Body of pancreas (tissue), 4 donors: ENCODE results near the gene PBOV1. TPM values are rescaled to one million over a fixed set of nuclear protein-coding genes. Genes with fewer than 3 reads are reported as not detected.

Experiments
- ATAC-seq: fragments of 150-250 bp; one replicate; pipeline ENCODE4 v1.9.1; 2016
- DNase-seq, 4 donors: peaks; one replicate each; pipeline ENCODE4 v3.0.0-alpha.2; 2019
- H3K27ac ChIP-seq, 4 donors: fragments of 200-600 bp; sonication (generic); 1 replicate in 3 of 4; 2 replicates in 1 of 4; pipeline versions ENCODE4 v1.5.1 to v1.6.1; 2016 to 2019; ENCODE audit warnings: mild to moderate bottlenecking in 1 of 4, mixed read lengths in 1 of 4, moderate library complexity in 1 of 4
- H3K27me3 ChIP-seq, 2 donors: fragments of 200-600 bp; sonication (generic); one replicate each; pipeline ENCODE4 v1.6.0; 2016; ENCODE audit warnings: mild to moderate bottlenecking in 1 of 2
- H3K36me3 ChIP-seq, 2 donors: fragments of 200-600 bp; sonication (generic); replicated peaks in 1 of 2; 2 replicates each; pipeline ENCODE4 v1.5.1; 2016; ENCODE audit warnings: low read depth in 2 of 2; ENCODE audit not compliant: insufficient read depth in 1 of 2
- H3K4me1 ChIP-seq: fragments of 200-600 bp; sonication (generic); one replicate; pipeline ENCODE4 v1.6.0; 2016
- H3K4me3 ChIP-seq, 2 donors: fragments of 200-600 bp; sonication (generic); 1 replicate in 1 of 2; 2 replicates in 1 of 2; pipeline ENCODE4 v1.5.1; 2016 to 2019
- H3K9me3 ChIP-seq, 3 donors: fragments of 200-600 bp; sonication (generic); 1 replicate in 2 of 3; 2 replicates in 1 of 3; pipeline ENCODE4 v1.5.1; 2016
- CTCF ChIP-seq, 7 experiments: fragments of 450-650 bp in 4 of 7; fragments of 200-600 bp in 3 of 7; sonication (generic) in 3 of 7; IDR thresholded peaks; one replicate each; pipeline ENCODE4 v1.5.1; 2016 to 2019; ENCODE audit warnings: antibody characterized with exemption in 7 of 7
- POLR2A ChIP-seq, 3 donors: fragments of 450-650 bp; IDR thresholded peaks; one replicate each; pipeline ENCODE4 v1.6.1; 2016; ENCODE audit warnings: antibody characterized with exemption in 3 of 3, mild to moderate bottlenecking in 2 of 3
- WGBS, 2 donors: methylation state at CpG; one replicate each; pipeline ENCODE4 v1.1.5; 2017; 5-methylcytosine and 5-hydroxymethylcytosine counted together
- intact Hi-C: fragments of 100-400 bp; cut with DNase I; formaldehyde crosslinking; loops from one replicate; pipeline ENCODE4 v1.15.1; 2023
- total RNA-seq, 2 donors: library from RNA; depleted of rRNA; stranded (reverse); fragments of >200 nt; gene quantifications; one replicate each; pipeline ENCODE4 v1.1.0, GENCODE V29; 2016

PBOV1 gene
- total RNA-seq, 2 donors from 2014 or later: not detected

GRCh38 chr6:138182939-138183789 is 35.1 kb downstream of the PBOV1 start:
- peaks cover 0 to 2% of the 10 kb centered on the region in 2 donors for H3K36me3 ChIP-seq
- intact Hi-C loops: no loop called here
- no peak overlapping the region for H3K27ac ChIP-seq
- H3K27me3 ChIP-seq: no peaks in the 10 kb centered on the region
- H3K4me1 ChIP-seq: peaks cover 13% of the 10 kb centered on the region
- H3K9me3 ChIP-seq: no peaks in the 10 kb centered on the region
- TF ChIP-seq CTCF (IDR thresholded peaks at IDR 0.05): no peak
- no peak for TF ChIP-seq POLR2A (IDR thresholded peaks at IDR 0.05)
- DNase-seq (peak in 2 of 4 donors; percentile 24 to 40), ATAC-seq (no peak)
- whole genome bisulfite sequencing, 2 donors: 72 to 73% methylated on average over 8 of the region's 8 CpGs
- no peak overlapping the region for H3K4me3 ChIP-seq

GRCh38 chr6:138176652-138177232 is 41.5 kb downstream of the PBOV1 start:
- Histone ChIP-seq H3K27me3 (no peaks in the 10 kb centered on the region), H3K4me3 (no peak overlapping the region), H3K9me3 (peaks cover 0 to 4% (median 0%) of the 10 kb centered on the region in 3 donors), H3K4me1 (no peaks in the 10 kb centered on the region), H3K27ac (no peak overlapping the region), H3K36me3 (peaks cover 0 to 2% of the 10 kb centered on the region in 2 donors)
- intact Hi-C loops: no loop called here
- ATAC-seq (no peak), DNase-seq (no peak)
- TF ChIP-seq CTCF (IDR thresholded peaks at IDR 0.05): no peak
- 95 to 98% methylated on average over 2 of the region's 2 CpGs for WGBS, 2 donors

DNA sequence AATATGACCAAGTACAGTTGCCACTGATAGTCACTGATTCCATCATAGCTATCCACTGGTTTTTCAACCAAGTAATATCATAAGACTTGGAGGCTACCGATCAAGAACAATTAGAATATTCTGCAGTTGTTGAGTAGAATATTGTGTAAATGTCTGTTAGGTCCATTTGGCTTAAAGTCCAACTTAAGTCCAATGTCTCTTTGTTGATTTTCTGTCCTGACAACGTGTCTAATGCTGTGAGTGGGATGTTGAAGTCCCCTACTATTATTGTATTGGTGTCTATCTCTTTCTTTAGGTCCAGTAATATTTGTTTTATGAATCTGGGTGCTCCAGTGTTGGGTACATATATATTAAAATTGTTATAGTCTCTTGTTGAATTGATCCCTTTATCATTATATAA is 42.7 kb downstream of the PBOV1 start:
- intact Hi-C loops: no loop called here
- Histone ChIP-seq H3K4me3 (no peak overlapping the region), H3K36me3 (peaks cover 0 to 2% of the 10 kb centered on the region in 2 donors), H3K4me1 (no peaks in the 10 kb centered on the region), H3K9me3 (peaks cover 0 to 4% (median 0%) of the 10 kb centered on the region in 3 donors), H3K27ac (no peak overlapping the region), H3K27me3 (no peaks in the 10 kb centered on the region)
- DNase-seq (no peak), ATAC-seq (no peak)
- TF ChIP-seq POLR2A (IDR thresholded peaks at IDR 0.05) (no peak), CTCF (IDR thresholded peaks at IDR 0.05) (no peak)
- 89 to 98% methylated on average over 2 of the region's 2 CpGs for WGBS, 2 donors

Other genes starting within 250 kb of the PBOV1 start
- 10 to 100 TPM; 16.5 to 35.8 TPM for gene PERP, start 111.1 kb downstream of the PBOV1 start, total RNA-seq
- 10 to 100 TPM; 13.5 to 21.8 TPM for gene ARFGEF3, start 56.6 kb downstream of the PBOV1 start, total RNA-seq
- gene SMIM28, start 159.4 kb upstream of the PBOV1 start, total RNA-seq: not detected
- 100 to 1,000 TPM in 1 of 2 donors, 10 to 100 TPM in 1; 33.2 to 181 TPM for gene HEBP2, start 185.7 kb upstream of the PBOV1 start, total RNA-seq